IPS DF 19.7 (cell line): ENCODE measurements around the gene SOX13.

Experiments used
- DNase-seq: peaks from one replicate; pipeline ENCODE4 v3.0.0-alpha.2; 2013; ENCODE audit warnings: low read depth, low spot score

SOX13 gene

GRCh38 chr1:204130178-204130577, 57.3 kb downstream of the SOX13 start:
- DNase-seq = no peak

GRCh38 chr1:204130981-204131892, 58.3 kb downstream of the SOX13 start:
- no peak for DNase-seq

GRCh38 chr1:204131978-204132377, 59.1 kb downstream of the SOX13 start:
- no peak for DNase-seq

- DNase-seq = no peak
These were observed 59.8 kb downstream of the SOX13 start for GRCh38 chr1:204132718-204133117.

GRCh38 chr1:204134103-204134502, 61.2 kb downstream of the SOX13 start:
- no peak for DNase-seq

GRCh38 chr1:204136814-204137213, 63.9 kb downstream of the SOX13 start:
- DNase-seq = no peak

GRCh38 chr1:204139088-204139487, 66.2 kb downstream of the SOX13 start:
- no peak for DNase-seq

GRCh38 chr1:204139952-204140351, 67.0 kb downstream of the SOX13 start:
- DNase-seq = no peak

- DNase-seq = no peak
These were observed 68.2 kb downstream of the SOX13 start for GRCh38 chr1:204141131-204141530.

GRCh38 chr1:204142032-204142974, 69.4 kb downstream of the SOX13 start:
- no peak for DNase-seq

GRCh38 chr1:204143276-204144041, 70.5 kb downstream of the SOX13 start:
- no peak for DNase-seq

GRCh38 chr1:204145033-204145504, 72.2 kb downstream of the SOX13 start:
- DNase-seq = no peak

GRCh38 chr1:204146309-204146708, 73.4 kb downstream of the SOX13 start:
- no peak for DNase-seq

- no peak for DNase-seq
These were observed 74.0 kb downstream of the SOX13 start for GRCh38 chr1:204146965-204147364.

- DNase-seq = no peak
These were observed 74.8 kb downstream of the SOX13 start for GRCh38 chr1:204147406-204148383.

- DNase-seq = no peak
These were observed 76.2 kb downstream of the SOX13 start for GRCh38 chr1:204149107-204149506.

GRCh38 chr1:204149635-204150565, 77.0 kb downstream of the SOX13 start:
- DNase-seq = no peak

GRCh38 chr1:204150702-204151551, 78.0 kb downstream of the SOX13 start:
- no peak for DNase-seq
